ENCODE measurements around the gene ZNF697.

DNA sequence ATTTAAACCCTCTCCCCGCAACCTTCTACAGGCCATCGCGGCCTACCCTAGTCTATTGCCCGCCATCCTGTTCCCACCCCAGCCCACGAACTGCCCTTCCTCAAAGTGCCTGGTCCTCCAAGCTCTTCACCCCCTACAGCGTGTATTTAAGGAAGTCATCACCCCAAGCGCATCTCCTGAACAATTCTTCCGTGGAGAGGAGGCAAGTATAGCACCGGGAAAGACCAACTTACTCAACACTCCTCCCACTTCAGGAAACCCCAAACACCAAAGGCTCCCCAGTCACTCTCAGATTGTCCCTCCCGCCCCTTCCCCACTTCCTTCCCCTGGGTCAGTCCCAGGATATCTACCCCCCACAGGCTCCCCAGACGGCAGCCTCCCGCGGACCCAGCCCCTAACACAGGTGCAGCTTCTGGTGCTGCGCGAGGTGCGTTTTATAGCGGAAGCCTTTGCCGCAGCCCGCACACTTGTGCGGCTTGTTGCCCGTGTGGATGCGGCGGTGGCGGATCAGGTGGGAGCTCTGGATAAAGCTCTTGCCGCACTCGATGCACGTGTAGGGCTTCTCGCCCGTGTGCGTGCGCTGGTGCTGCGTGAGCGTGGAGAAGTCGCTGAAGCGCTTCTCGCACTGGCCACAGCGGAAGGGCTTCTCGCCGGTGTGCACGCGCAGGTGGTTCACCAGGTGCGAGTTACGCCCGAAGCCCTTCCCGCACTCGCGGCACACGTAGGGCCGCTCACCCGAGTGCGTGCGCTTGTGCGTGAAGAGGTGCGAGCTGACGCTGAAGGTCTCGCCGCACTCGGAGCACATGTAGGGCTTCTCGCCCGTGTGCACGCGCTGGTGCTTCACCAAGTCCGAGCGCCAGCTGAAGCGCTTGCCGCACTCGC is 25.5 kb downstream of the ZNF697 start:
- TF ChIP-seq, protein P1, sequence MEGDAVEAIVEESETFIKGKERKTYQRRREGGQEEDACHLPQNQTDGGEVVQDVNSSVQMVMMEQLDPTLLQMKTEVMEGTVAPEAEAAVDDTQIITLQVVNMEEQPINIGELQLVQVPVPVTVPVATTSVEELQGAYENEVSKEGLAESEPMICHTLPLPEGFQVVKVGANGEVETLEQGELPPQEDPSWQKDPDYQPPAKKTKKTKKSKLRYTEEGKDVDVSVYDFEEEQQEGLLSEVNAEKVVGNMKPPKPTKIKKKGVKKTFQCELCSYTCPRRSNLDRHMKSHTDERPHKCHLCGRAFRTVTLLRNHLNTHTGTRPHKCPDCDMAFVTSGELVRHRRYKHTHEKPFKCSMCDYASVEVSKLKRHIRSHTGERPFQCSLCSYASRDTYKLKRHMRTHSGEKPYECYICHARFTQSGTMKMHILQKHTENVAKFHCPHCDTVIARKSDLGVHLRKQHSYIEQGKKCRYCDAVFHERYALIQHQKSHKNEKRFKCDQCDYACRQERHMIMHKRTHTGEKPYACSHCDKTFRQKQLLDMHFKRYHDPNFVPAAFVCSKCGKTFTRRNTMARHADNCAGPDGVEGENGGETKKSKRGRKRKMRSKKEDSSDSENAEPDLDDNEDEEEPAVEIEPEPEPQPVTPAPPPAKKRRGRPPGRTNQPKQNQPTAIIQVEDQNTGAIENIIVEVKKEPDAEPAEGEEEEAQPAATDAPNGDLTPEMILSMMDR (conservative IDR thresholded peaks at IDR 0.05): no peak
- TF ChIP-seq ZFX (IDR thresholded peaks at IDR 0.05): no peak
